Epithelial cell of esophagus (primary cell): ENCODE data around the gene MOAP1.

ENCODE experiments used
- DNase-seq: peaks from one replicate; pipeline ENCODE4 v3.0.0; 2010; ENCODE audit warnings: low read depth
- H3K4me3 ChIP-seq: 2 replicates; pipeline ENCODE4 v1.5.1; 2011; ENCODE audit warnings: mild to moderate bottlenecking, low read length, control low read depth
- TF ChIP-seq, protein P1 (sequence below): IDR thresholded peaks from 2 replicates; pipeline ENCODE4 v1.5.1; 2011; ENCODE audit warnings: low read depth, mild to moderate bottlenecking, low read length, control low read depth, inconsistent platforms; ENCODE audit not compliant: insufficient read depth; ENCODE audit errors: missing control alignments

The MOAP1 gene

GRCh38 chr14:93220509-93220908 is 35.8 kb upstream of the MOAP1 start:
- TF ChIP-seq, protein P1, sequence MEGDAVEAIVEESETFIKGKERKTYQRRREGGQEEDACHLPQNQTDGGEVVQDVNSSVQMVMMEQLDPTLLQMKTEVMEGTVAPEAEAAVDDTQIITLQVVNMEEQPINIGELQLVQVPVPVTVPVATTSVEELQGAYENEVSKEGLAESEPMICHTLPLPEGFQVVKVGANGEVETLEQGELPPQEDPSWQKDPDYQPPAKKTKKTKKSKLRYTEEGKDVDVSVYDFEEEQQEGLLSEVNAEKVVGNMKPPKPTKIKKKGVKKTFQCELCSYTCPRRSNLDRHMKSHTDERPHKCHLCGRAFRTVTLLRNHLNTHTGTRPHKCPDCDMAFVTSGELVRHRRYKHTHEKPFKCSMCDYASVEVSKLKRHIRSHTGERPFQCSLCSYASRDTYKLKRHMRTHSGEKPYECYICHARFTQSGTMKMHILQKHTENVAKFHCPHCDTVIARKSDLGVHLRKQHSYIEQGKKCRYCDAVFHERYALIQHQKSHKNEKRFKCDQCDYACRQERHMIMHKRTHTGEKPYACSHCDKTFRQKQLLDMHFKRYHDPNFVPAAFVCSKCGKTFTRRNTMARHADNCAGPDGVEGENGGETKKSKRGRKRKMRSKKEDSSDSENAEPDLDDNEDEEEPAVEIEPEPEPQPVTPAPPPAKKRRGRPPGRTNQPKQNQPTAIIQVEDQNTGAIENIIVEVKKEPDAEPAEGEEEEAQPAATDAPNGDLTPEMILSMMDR, result no peak
- DNase-seq, result no peak
- no peak overlapping the region for H3K4me3 ChIP-seq

GRCh38 chr14:93219103-93219726 is 34.5 kb upstream of the MOAP1 start:
- TF ChIP-seq, protein P1, result peak; percentile 80
- peak; percentile 83 for DNase-seq
- H3K4me3 ChIP-seq, result no peak overlapping the region

GRCh38 chr14:93214598-93214997 is 29.9 kb upstream of the MOAP1 start:
- H3K4me3 ChIP-seq, result no peak overlapping the region
- TF ChIP-seq, protein P1, result no peak
- DNase-seq, result no peak

DNA sequence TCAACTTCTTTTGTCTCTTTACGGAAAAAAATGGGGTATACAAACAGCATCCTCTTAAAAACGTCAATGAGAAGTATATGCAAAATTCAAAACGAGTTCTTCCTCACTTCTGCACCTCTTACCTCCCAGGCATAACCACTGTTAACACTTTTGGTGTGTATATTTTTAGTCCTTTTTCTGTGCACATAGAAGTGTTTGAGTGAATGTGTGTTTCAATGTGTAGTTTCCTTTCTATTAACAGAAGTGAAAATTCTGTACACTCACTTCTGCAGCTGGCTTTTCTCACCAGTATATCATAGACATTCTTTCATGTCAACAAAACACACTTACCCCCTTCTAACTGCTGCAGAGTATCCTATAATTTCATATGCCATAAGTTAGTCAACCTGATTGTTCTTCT is 27.7 kb upstream of the MOAP1 start:
- TF ChIP-seq, protein P1, result no peak
- H3K4me3 ChIP-seq, result no peak overlapping the region
- DNase-seq, result no peak

DNA sequence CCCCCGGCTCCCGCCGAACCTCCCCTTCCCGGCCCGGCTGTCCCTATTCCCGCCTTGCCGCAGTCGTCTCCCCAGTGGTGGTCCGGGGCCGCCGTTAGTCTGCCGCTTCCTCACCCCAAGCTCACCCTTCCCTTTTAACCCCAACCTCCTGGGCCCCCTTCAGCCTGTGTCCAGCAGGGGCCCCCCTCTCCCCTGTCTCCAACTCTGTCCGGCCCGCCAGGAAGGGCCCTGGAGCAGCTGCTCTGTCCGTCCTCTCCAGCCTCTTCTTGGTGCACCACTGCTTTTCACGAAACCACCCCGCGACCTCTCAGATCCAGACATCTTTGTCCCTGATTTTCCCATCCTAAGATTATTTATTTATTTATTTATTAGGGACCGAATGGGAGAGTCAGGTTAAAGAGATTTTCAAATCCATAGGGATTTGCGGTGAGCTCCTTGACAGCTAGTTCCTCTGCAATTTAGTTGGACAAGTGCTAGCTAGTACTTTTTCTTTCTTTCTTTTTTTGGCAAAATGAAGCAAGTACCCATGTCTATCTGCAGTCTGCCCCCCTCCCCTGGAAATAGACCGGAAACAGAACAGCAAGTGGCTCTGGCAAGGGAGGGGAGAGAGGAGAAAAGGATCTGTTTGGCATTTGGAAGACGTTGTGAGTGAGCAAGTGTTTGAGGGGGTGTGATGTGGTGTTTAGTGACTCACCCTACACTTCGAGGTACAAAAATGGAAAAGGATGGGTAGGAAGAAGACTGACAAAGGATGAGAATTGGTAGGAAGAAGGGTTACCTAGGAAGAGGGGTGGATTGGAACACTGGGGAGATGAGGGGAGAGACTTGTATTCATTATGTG is 23.0 kb upstream of the MOAP1 start:
- DNase-seq, result peak; percentile 55
- TF ChIP-seq, protein P1, result peak; percentile 8
- H3K4me3 ChIP-seq, result peak overlapping the region; percentile 91

DNA sequence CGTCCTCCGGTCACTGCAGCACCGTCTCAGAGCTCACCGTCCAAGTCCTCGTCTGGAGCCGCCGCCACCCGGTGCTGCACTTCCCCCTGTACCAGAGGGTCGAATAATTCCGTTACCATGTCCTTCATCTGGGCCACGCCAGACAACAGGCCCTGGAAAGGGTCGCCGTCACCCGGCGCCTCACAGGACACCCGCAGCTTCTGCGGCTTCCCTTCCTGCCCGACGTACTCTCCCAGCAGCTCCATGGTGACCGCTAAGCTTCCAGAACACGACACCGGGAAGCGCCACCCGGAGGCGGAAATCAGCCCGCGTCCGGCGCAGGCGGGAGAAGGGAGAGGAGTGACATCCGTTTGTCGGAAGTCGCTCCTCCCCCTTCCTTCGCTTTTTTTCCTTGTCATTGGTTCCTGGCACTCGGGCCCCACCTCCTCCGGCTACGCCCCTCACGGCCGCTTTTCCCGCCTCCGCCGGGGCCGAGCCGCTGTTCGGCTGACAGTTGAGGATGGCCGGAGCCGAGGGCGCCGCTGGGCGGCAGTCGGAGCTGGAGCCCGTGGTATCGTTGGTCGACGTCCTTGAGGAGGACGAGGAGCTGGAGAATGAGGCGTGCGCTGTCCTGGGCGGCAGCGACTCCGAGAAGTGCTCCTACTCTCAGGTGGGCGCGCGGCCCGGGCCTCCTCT is 22.2 kb upstream of the MOAP1 start, which contains the start of the genes GON7 and UBR7:
Gene GON7, minus strand, starts transcription at position 273 of the 675 bp plus-strand sequence. Its CDS starts 28 bp downstream, at position 245.
Gene UBR7, plus strand, starts transcription at position 464 of the 675 bp plus-strand sequence. Its CDS starts 36 bp downstream, at position 500.
- peak within 1 kb of the TSS; percentile 91 for H3K4me3 ChIP-seq
- TF ChIP-seq, protein P1, result peak; percentile 31
- DNase-seq, result peak; percentile 99
